Measurements from ENCODE around the gene NOXO1. TPM values are rescaled to one million over a fixed set of nuclear protein-coding genes. Genes with fewer than 3 reads are reported as not detected.

NOXO1 gene
- total and polyA plus RNA-seq, 9 of the 15 experiments (the other 6 are each of a cell fraction or from before 2014, with no cell fraction given): not detected

GRCh38 chr16:1989209-1990100 lies 8.2 kb upstream of the NOXO1 start, which contains the start of gene SYNGR3 (continued):
- TF ChIP-seq CTCF (IDR thresholded peaks at IDR 0.05 in 2 of 3, conservative IDR thresholded peaks at IDR 0.05 in 1 of 3; ENCODE audit: insufficient read depth in 2 of 3, low read depth in 1 of 3, low read length in 3 of 3) (peak in 1 of 3 experiments; percentile 25; a peak in 1 of 6 replicates), NONO (IDR thresholded peaks at IDR 0.05; ENCODE audit: low read depth in 2 of 2, low read length in 1 of 2) (0 out of 4 replicates have a peak, but pooled peaks of 1 of the 2 experiments have one; percentile 26), E2F6 (IDR thresholded peaks at IDR 0.05; ENCODE audit: borderline replicate concordance in 1 of 2, extremely low read depth in 1 of 2, insufficient read depth in 1 of 2, insufficient read length in 1 of 2, low read depth in 1 of 2, low read length in 1 of 2, poor library complexity in 1 of 2, severe bottlenecking in 1 of 2) (peak in 1 of 2 experiments; percentile 58), RCOR1 (IDR thresholded peaks at IDR 0.05; ENCODE audit: borderline replicate concordance in 1 of 2, low read depth in 2 of 2, low read length in 2 of 2) (peak in 1 of 2 experiments; percentile 35; a peak in 1 of 4 replicates), THAP12 (CRISPR knock-in tag; IDR thresholded peaks at IDR 0.05) (0 out of 2 replicates have a peak, but pooled peaks have one; percentile 46), STAT5B (CRISPR knock-in tag; IDR thresholded peaks at IDR 0.05) (no peak), CTBP1 (IDR thresholded peaks at IDR 0.05; ENCODE audit: borderline replicate concordance) (peak; percentile 75; the same call in 1 of the 2 replicates), KAT8 (IDR thresholded peaks at IDR 0.05; ENCODE audit: low read depth) (no peak)

Measured in K562 (cell line).